Erythroblast (primary cell): ENCODE measurements around the gene RPUSD3.

Experiments used
- GATA1 ChIP-seq: IDR thresholded peaks from 2 replicates; pipeline ENCODE4 v1.6.1; 2011; ENCODE audit warnings: low read depth, mild to moderate bottlenecking, control low read depth, low read length, moderate library complexity
- POLR2A ChIP-seq: IDR thresholded peaks from 2 replicates; pipeline ENCODE4 v1.6.1; 2011; ENCODE audit warnings: mild to moderate bottlenecking, low read length

DNA sequence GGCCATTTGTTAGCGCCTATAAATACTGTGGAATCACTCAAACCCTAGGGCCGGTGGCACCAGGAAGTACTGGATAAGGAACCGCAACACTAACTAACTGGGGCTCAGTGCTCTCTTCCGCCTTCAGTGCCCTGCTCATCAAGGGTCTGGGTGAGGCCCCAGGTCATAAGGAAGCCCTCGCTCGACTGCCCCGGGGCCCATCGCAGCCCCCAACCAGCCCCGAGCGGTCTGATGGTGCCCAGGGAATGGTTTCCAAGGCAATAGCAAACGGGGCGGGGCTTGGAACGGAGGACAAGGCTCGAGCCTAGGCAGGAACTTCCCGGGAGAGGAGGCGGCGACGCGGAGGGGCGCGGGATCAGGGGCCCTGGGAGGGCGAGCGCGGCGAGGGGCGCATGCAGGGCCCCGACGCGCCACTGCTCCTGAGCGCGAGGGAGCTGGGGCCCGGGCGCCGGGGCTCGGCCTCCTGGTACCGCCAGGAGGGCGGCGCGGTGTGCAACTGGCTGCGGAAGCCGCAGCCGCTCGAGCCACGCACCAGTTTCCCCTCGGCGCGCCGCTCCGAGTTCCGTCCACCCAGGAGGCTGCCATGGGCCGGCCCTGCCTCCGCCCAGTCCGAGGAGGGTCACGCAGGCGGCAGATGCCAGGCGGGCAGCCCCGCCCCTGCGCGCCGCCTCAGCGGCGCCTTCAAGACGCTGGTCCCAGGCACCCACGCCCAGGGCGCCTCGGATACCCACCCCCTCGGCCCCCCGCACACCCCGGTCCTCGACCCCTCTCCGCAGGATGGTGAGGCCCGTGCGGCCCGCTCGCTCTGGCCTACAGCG, 34.0 kb downstream of the RPUSD3 start, which contains the start of gene TTLL3:
- TF ChIP-seq POLR2A (peak; percentile 54), GATA1 (no peak)
